A673 (cell line): ENCODE results near the gene POU3F4.

Experiments
- EZH2 ChIP-seq: fragments of 200-600 bp; sonication (generic); IDR thresholded peaks from 2 replicates; pipeline ENCODE4 v1.6.1; 2017; ENCODE audit warnings: borderline replicate concordance, low read depth, mild to moderate bottlenecking, mixed read lengths, antibody characterized with exemption, low read length; ENCODE audit not compliant: poor library complexity, severe bottlenecking
- TF ChIP-seq, protein P1 (sequence below): fragments of 300-800, 200-600 bp; sonication (generic); conservative IDR thresholded peaks from 2 replicates; pipeline ENCODE4 v1.5.1; 2017; ENCODE audit warnings: low read depth, mild to moderate bottlenecking, antibody characterized with exemption, low read length, moderate library complexity, mixed read lengths

DNA sequence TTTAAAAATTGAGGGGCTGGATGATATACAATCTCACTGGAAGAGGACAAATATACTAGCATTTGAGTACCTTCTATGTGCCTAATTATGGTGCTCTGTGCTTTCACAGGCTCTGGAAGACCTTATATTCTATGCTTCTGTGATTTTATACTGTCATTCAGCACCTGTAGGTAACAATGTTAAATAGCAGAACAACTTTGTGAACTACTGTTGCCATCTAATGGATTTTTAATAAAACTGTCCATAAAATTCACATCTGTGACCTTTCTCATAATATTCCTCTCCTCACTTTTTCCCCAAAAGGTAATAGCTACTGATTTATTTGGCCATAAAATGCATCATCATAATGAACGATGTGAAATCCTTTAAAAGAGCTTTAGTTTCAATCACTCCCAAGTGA, 21.9 kb downstream of the POU3F4 start:
- TF ChIP-seq, protein P1, sequence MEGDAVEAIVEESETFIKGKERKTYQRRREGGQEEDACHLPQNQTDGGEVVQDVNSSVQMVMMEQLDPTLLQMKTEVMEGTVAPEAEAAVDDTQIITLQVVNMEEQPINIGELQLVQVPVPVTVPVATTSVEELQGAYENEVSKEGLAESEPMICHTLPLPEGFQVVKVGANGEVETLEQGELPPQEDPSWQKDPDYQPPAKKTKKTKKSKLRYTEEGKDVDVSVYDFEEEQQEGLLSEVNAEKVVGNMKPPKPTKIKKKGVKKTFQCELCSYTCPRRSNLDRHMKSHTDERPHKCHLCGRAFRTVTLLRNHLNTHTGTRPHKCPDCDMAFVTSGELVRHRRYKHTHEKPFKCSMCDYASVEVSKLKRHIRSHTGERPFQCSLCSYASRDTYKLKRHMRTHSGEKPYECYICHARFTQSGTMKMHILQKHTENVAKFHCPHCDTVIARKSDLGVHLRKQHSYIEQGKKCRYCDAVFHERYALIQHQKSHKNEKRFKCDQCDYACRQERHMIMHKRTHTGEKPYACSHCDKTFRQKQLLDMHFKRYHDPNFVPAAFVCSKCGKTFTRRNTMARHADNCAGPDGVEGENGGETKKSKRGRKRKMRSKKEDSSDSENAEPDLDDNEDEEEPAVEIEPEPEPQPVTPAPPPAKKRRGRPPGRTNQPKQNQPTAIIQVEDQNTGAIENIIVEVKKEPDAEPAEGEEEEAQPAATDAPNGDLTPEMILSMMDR: no peak
- TF ChIP-seq EZH2: no peak
